GM19023 (cell line): ENCODE results near the gene SLC25A53.
"Not testable (repeated sequence)": the region's sequence is repeated elsewhere in the genome, so short reads cannot be mapped to it uniquely, and the experiment has no call there.

ENCODE experiments used
- ATAC-seq: cut with Tn5 transposase; IDR thresholded peaks from one replicate; pipeline ENCODE4 v1.9.1; 2021; ENCODE audit warnings: mild to moderate bottlenecking, moderate library complexity; ENCODE audit not compliant: unreplicated experiment

SLC25A53 gene

GRCh38 chrX:104134583-104135261, 22.1 kb downstream of the SLC25A53 start:
- no peak for ATAC-seq

GRCh38 chrX:104130808-104131207, 26.0 kb downstream of the SLC25A53 start:
- no peak for ATAC-seq

- no peak for ATAC-seq
These were observed 30.0 kb downstream of the SLC25A53 start for GRCh38 chrX:104126856-104127255.

GRCh38 chrX:104122829-104123228, 34.0 kb downstream of the SLC25A53 start:
- no peak for ATAC-seq

GRCh38 chrX:104118765-104119164, 38.0 kb downstream of the SLC25A53 start:
- no peak for ATAC-seq

- no peak for ATAC-seq
These were observed 39.0 kb downstream of the SLC25A53 start for GRCh38 chrX:104117759-104118158.

GRCh38 chrX:104113222-104113965, 43.4 kb downstream of the SLC25A53 start:
- ATAC-seq = peak; percentile 44

- peak; percentile 71 for ATAC-seq
These were observed 44.4 kb downstream of the SLC25A53 start, which contains the start of gene ZCCHC18 for GRCh38 chrX:104112326-104112951. Gene ZCCHC18, plus strand, starts transcription at chrX:104112523. Its CDS starts 1,589 bp downstream, at chrX:104114112.

GRCh38 chrX:104110491-104111240, 46.1 kb downstream of the SLC25A53 start:
- peak; percentile 33 for ATAC-seq

- no peak for ATAC-seq
These were observed 47.9 kb downstream of the SLC25A53 start for GRCh38 chrX:104108955-104109354.

GRCh38 chrX:104105330-104106262, 51.2 kb downstream of the SLC25A53 start:
- no peak for ATAC-seq

- ATAC-seq = no peak
These were observed 52.1 kb downstream of the SLC25A53 start for GRCh38 chrX:104104676-104105075.

- no peak for ATAC-seq
These were observed 57.9 kb downstream of the SLC25A53 start for GRCh38 chrX:104098919-104099318.

GRCh38 chrX:104098151-104098808, 58.5 kb downstream of the SLC25A53 start:
- ATAC-seq = peak; percentile 72

GRCh38 chrX:104085919-104086318, 70.9 kb downstream of the SLC25A53 start:
- no peak for ATAC-seq

- ATAC-seq = no peak
These were observed 71.3 kb downstream of the SLC25A53 start for GRCh38 chrX:104085477-104085876.

- ATAC-seq = no peak
These were observed 72.1 kb downstream of the SLC25A53 start for GRCh38 chrX:104084534-104085277.

- ATAC-seq = no peak
These were observed 72.7 kb downstream of the SLC25A53 start for GRCh38 chrX:104084063-104084462.

- not testable (repeated sequence) for ATAC-seq
These were observed 79.0 kb downstream of the SLC25A53 start for GRCh38 chrX:104077854-104078253.
